ENCODE results near the gene GGNBP2. TPM values are rescaled to one million over a fixed set of nuclear protein-coding genes. Genes with fewer than 3 reads are reported as not detected.

The GGNBP2 gene
- total RNA-seq, 6 experiments from 2014 or later: 53.1 to 62.8 (median 54.2) TPM

GRCh38 chr17:36535669-36536081 lies 9.0 kb upstream of the GGNBP2 start:
- Mint-ChIP-seq H3K4me1 (ENCODE audit: low read depth) (peaks cover 18% of the 10 kb centered on the region), H3K4me3 (peak overlapping the region; percentile 95), H3K27ac (peak overlapping the region; percentile 99), H3K27me3 (ENCODE audit: insufficient read depth) (peaks cover 2% of the 10 kb centered on the region; the same call in 1 of the 2 replicates), H3K9me3 (peaks cover 6% of the 10 kb centered on the region), H3K36me3 (ENCODE audit: low read depth) (peaks cover 49% of the 10 kb centered on the region)
- TF ChIP-seq, protein P1, sequence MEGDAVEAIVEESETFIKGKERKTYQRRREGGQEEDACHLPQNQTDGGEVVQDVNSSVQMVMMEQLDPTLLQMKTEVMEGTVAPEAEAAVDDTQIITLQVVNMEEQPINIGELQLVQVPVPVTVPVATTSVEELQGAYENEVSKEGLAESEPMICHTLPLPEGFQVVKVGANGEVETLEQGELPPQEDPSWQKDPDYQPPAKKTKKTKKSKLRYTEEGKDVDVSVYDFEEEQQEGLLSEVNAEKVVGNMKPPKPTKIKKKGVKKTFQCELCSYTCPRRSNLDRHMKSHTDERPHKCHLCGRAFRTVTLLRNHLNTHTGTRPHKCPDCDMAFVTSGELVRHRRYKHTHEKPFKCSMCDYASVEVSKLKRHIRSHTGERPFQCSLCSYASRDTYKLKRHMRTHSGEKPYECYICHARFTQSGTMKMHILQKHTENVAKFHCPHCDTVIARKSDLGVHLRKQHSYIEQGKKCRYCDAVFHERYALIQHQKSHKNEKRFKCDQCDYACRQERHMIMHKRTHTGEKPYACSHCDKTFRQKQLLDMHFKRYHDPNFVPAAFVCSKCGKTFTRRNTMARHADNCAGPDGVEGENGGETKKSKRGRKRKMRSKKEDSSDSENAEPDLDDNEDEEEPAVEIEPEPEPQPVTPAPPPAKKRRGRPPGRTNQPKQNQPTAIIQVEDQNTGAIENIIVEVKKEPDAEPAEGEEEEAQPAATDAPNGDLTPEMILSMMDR (IDR thresholded peaks at IDR 0.05): no peak
- DNase-seq: no peak

- Mint-ChIP-seq H3K36me3 (ENCODE audit: low read depth) (peaks cover 32% of the 10 kb centered on the region), H3K4me1 (ENCODE audit: low read depth) (peaks cover 4% of the 10 kb centered on the region; the same call in 1 of the 2 replicates), H3K27ac (no peak overlapping the region), H3K27me3 (ENCODE audit: insufficient read depth) (peaks cover 7% of the 10 kb centered on the region), H3K4me3 (no peak overlapping the region), H3K9me3 (peaks cover 5% of the 10 kb centered on the region)
- DNase-seq: no peak
- TF ChIP-seq, protein P1 (IDR thresholded peaks at IDR 0.05): no peak
Observed at GRCh38 chr17:36540696-36541095, 4.0 kb upstream of the GGNBP2 start.

GRCh38 chr17:36542755-36543154 lies 2.0 kb upstream of the GGNBP2 start:
- TF ChIP-seq, protein P1 (IDR thresholded peaks at IDR 0.05): no peak
- Mint-ChIP-seq H3K27ac (no peak overlapping the region), H3K9me3 (no peaks in the 10 kb centered on the region), H3K36me3 (ENCODE audit: low read depth) (peaks cover 37% of the 10 kb centered on the region), H3K27me3 (ENCODE audit: insufficient read depth) (peaks cover 7% of the 10 kb centered on the region), H3K4me3 (peak overlapping the region; percentile 99; the same call in 1 of the 2 replicates), H3K4me1 (ENCODE audit: low read depth) (peaks cover 11% of the 10 kb centered on the region)
- DNase-seq: no peak

DNA sequence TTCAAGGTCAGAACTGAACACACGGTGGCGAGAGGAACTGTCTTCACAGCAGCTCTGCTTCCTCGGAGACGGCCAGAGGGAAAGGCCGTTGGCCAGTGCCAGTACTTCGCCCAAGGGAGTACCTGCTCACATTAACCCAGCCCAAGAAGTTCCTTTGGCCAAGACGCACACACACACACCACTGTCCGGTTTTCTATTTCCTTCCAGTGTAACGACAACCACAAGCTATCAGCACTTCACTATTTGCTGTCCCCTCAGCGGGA lies 744 bp upstream of the GGNBP2 start:
- peak; percentile 59 for DNase-seq
- peak overlapping the region; percentile 99 for H3K4me3 Mint-ChIP-seq
- peaks cover 35% of the 10 kb centered on the region for H3K36me3 Mint-ChIP-seq (ENCODE audit: low read depth)
- TF ChIP-seq, protein P1 (IDR thresholded peaks at IDR 0.05): peak; percentile 41
- no peaks in the 10 kb centered on the region for H3K9me3 Mint-ChIP-seq
- H3K27ac Mint-ChIP-seq: peak overlapping the region; percentile 99
- H3K27me3 Mint-ChIP-seq (ENCODE audit: insufficient read depth): peaks cover 7% of the 10 kb centered on the region
- H3K4me1 Mint-ChIP-seq (ENCODE audit: low read depth): peaks cover 17% of the 10 kb centered on the region

GRCh38 chr17:36545077-36545464 lies 352 bp downstream of the GGNBP2 start:
- Mint-ChIP-seq H3K9me3 (no peaks in the 10 kb centered on the region), H3K36me3 (ENCODE audit: low read depth) (peaks cover 31% of the 10 kb centered on the region), H3K27me3 (ENCODE audit: insufficient read depth) (peaks cover 7% of the 10 kb centered on the region), H3K4me3 (peak overlapping the region; percentile 99), H3K4me1 (ENCODE audit: low read depth) (peaks cover 19% of the 10 kb centered on the region), H3K27ac (peak overlapping the region; percentile 99)
- no peak for DNase-seq
- TF ChIP-seq, protein P1 (IDR thresholded peaks at IDR 0.05): no peak

Measured in HFFc6 (cell line).